Effector memory CD8-positive, alpha-beta T cell (primary cell): Measurements from ENCODE around the gene TBC1D3I.
A peak's percentile ranks its signal among the peaks of the same experiment; 100 is the strongest.
"Not testable (repeated sequence)": the region's sequence is repeated elsewhere in the genome, so short reads cannot be mapped to it uniquely, and the experiment has no call there.

ENCODE experiments used
- ATAC-seq: fragments of 150-1000 bp; cut with Tn5 transposase; replicated peaks from 2 replicates; pipeline ENCODE4 v1.10.0; 2021; ENCODE audit warnings: mild to moderate bottlenecking, moderate library complexity
- DNase-seq, 3 experiments: peaks; one replicate each; pipeline ENCODE4 v3.0.0; 2021
- H3K27ac Mint-ChIP-seq, 2 donors: one replicate each; pipeline ENCODE4 v1.8.0; 2022; ENCODE audit warnings: mild to moderate bottlenecking in 2 of 2, mixed read lengths in 2 of 2, moderate library complexity in 2 of 2
- H3K27me3 Mint-ChIP-seq, 2 donors: one replicate each; pipeline ENCODE4 v1.8.0; 2022; ENCODE audit warnings: mixed read lengths in 2 of 2
- H3K36me3 Mint-ChIP-seq: one replicate; pipeline ENCODE4 v1.8.0; 2022; ENCODE audit warnings: mild to moderate bottlenecking, moderate library complexity, mixed read lengths; ENCODE audit not compliant: insufficient read depth
- H3K4me1 Mint-ChIP-seq, 2 donors: one replicate each; pipeline ENCODE4 v1.8.0; 2022; ENCODE audit warnings: low read depth in 2 of 2, mixed read lengths in 2 of 2
- H3K4me3 Mint-ChIP-seq, 2 donors: one replicate each; pipeline ENCODE4 v1.8.0; 2022; ENCODE audit warnings: mild to moderate bottlenecking in 2 of 2, mixed read lengths in 2 of 2, moderate library complexity in 2 of 2
- H3K9me3 Mint-ChIP-seq, 2 donors: one replicate each; pipeline ENCODE4 v1.8.0; 2022; ENCODE audit warnings: mixed read lengths in 2 of 2

TBC1D3I gene

GRCh38 chr17:36213695-36214094 lies 50.7 kb downstream of the TBC1D3I start:
- peak overlapping the region; percentile 75 to 86 for H3K4me3 Mint-ChIP-seq
- peaks cover 58 to 77% of the 10 kb centered on the region in 2 donors for H3K4me1 Mint-ChIP-seq
- peak overlapping the region; percentile 91 to 92 for H3K27ac Mint-ChIP-seq
- no peak for DNase-seq
- no peaks in the 10 kb centered on the region for H3K27me3 Mint-ChIP-seq
- H3K36me3 Mint-ChIP-seq = no peaks in the 10 kb centered on the region
- peaks cover 0 to 3% of the 10 kb centered on the region in 2 donors for H3K9me3 Mint-ChIP-seq
- no peak for ATAC-seq

- Mint-ChIP-seq H3K27ac (peak overlapping the region; percentile 91 to 92), H3K4me3 (peak overlapping the region; percentile 75 to 86), H3K27me3 (no peaks in the 10 kb centered on the region), H3K4me1 (peaks cover 58 to 77% of the 10 kb centered on the region in 2 donors), H3K36me3 (no peaks in the 10 kb centered on the region), H3K9me3 (no peaks in the 10 kb centered on the region)
- DNase-seq = no peak
- peak; percentile 32 for ATAC-seq
These were observed 51.4 kb downstream of the TBC1D3I start for GRCh38 chr17:36212966-36213365.

GRCh38 chr17:36212272-36212605 lies 52.1 kb downstream of the TBC1D3I start:
- H3K36me3 Mint-ChIP-seq = no peaks in the 10 kb centered on the region
- ATAC-seq (no peak), DNase-seq (no peak)
- H3K9me3 Mint-ChIP-seq = no peaks in the 10 kb centered on the region
- H3K27ac Mint-ChIP-seq = peak overlapping the region; percentile 91 to 92
- H3K27me3 Mint-ChIP-seq = no peaks in the 10 kb centered on the region
- peak overlapping the region; percentile 75 to 86 for H3K4me3 Mint-ChIP-seq
- peaks cover 60 to 75% of the 10 kb centered on the region in 2 donors for H3K4me1 Mint-ChIP-seq

GRCh38 chr17:36211484-36212271 lies 52.7 kb downstream of the TBC1D3I start:
- H3K27ac Mint-ChIP-seq = peak overlapping the region; percentile 91 to 92
- DNase-seq, H3K36me3 Mint-ChIP-seq, H3K27me3 Mint-ChIP-seq, H3K9me3 Mint-ChIP-seq: not testable (repeated sequence)
- ATAC-seq = peak; percentile 23
- peak overlapping the region; percentile 75 to 86 for H3K4me3 Mint-ChIP-seq
- H3K4me1 Mint-ChIP-seq = peaks cover 66 to 78% of the 10 kb centered on the region in 2 donors

GRCh38 chr17:36210439-36211211 lies 53.7 kb downstream of the TBC1D3I start, which contains the start of gene CCL4L2:
CCL4L2 (plus strand) TSS chr17:36211063.
- H3K9me3 Mint-ChIP-seq, H3K36me3 Mint-ChIP-seq, H3K27me3 Mint-ChIP-seq: not testable (repeated sequence)
- DNase-seq (peak; percentile 21 to 41 (median 29)), ATAC-seq (peak; percentile 83)
- Mint-ChIP-seq H3K27ac (peak within 1 kb of the TSS; percentile 91 to 92), H3K4me1 (peaks cover 70 to 78% of the 10 kb centered on the region in 2 donors), H3K4me3 (peak within 1 kb of the TSS; percentile 75 to 86)

GRCh38 chr17:36209575-36209974 lies 54.8 kb downstream of the TBC1D3I start:
- Mint-ChIP-seq H3K27ac (peak overlapping the region; percentile 71 to 92), H3K27me3 (no peaks in the 10 kb centered on the region), H3K4me1 (peaks cover 67 to 72% of the 10 kb centered on the region in 2 donors), H3K9me3 (no peaks in the 10 kb centered on the region), H3K4me3 (peak overlapping the region in 1 of 2 donors; percentile 86), H3K36me3 (no peaks in the 10 kb centered on the region)
- ATAC-seq = no peak
- DNase-seq = no peak

GRCh38 chr17:36207383-36207782 lies 57.0 kb downstream of the TBC1D3I start:
- H3K27me3 Mint-ChIP-seq, ATAC-seq, H3K27ac Mint-ChIP-seq, H3K36me3 Mint-ChIP-seq, DNase-seq, H3K9me3 Mint-ChIP-seq, H3K4me3 Mint-ChIP-seq: not testable (repeated sequence)
- peaks cover 62 to 63% of the 10 kb centered on the region in 2 donors for H3K4me1 Mint-ChIP-seq

GRCh38 chr17:36206486-36206821 lies 57.9 kb downstream of the TBC1D3I start:
- not testable (repeated sequence) for ATAC-seq, H3K36me3 Mint-ChIP-seq, H3K9me3 Mint-ChIP-seq, DNase-seq, H3K27me3 Mint-ChIP-seq
- H3K4me1 Mint-ChIP-seq = peaks cover 62% of the 10 kb centered on the region in 2 donors
- peak overlapping the region in 1 of 2 donors; percentile 30 for H3K27ac Mint-ChIP-seq
- peak overlapping the region; percentile 40 to 52 for H3K4me3 Mint-ChIP-seq

- Mint-ChIP-seq H3K36me3 (no peaks in the 10 kb centered on the region), H3K4me1 (peaks cover 62 to 65% of the 10 kb centered on the region in 2 donors), H3K4me3 (peak overlapping the region; percentile 40 to 60), H3K27ac (peak overlapping the region; percentile 52 to 59), H3K27me3 (no peaks in the 10 kb centered on the region), H3K9me3 (no peaks in the 10 kb centered on the region)
- ATAC-seq (no peak), DNase-seq (no peak)
These were observed 58.5 kb downstream of the TBC1D3I start for GRCh38 chr17:36205637-36206485.

GRCh38 chr17:36204724-36205500 lies 59.5 kb downstream of the TBC1D3I start:
- H3K27me3 Mint-ChIP-seq = no peaks in the 10 kb centered on the region
- no peaks in the 10 kb centered on the region for H3K36me3 Mint-ChIP-seq
- H3K9me3 Mint-ChIP-seq = no peaks in the 10 kb centered on the region
- DNase-seq (no peak), ATAC-seq (no peak)
- H3K27ac Mint-ChIP-seq = peak overlapping the region in 1 of 2 donors; percentile 59
- H3K4me3 Mint-ChIP-seq = peak overlapping the region; percentile 40 to 60
- H3K4me1 Mint-ChIP-seq = peaks cover 59 to 64% of the 10 kb centered on the region in 2 donors
